Prostate gland (tissue), 2 donors: ENCODE data around the gene ZSWIM6.

Source experiments
- CTCF ChIP-seq, 4 experiments: fragments of 200-600 bp in 2 of 4; fragments of 450-650 bp in 2 of 4; sonication (generic) in 2 of 4; IDR thresholded peaks; 1 replicate in 3 of 4; 2 replicates in 1 of 4; pipeline ENCODE4 v1.5.1; 2016 to 2019; ENCODE audit warnings: antibody characterized with exemption in 4 of 4, mild to moderate bottlenecking in 2 of 4, moderate library complexity in 2 of 4
- POLR2AphosphoS5 ChIP-seq: sonication (generic); formaldehyde crosslinking; IDR thresholded peaks from one replicate; pipeline ENCODE4 v1.6.1; 2017; ENCODE audit warnings: antibody characterized with exemption

- TF ChIP-seq POLR2AphosphoS5 (no peak), CTCF (IDR thresholded peaks at IDR 0.05) (no peak)
Measured at GRCh38 chr5:61302200-61302563, 29.9 kb upstream of the ZSWIM6 start.
